ENCODE data around the gene PSMA5. TPM values are rescaled to one million over a fixed set of nuclear protein-coding genes. Genes with fewer than 3 reads are reported as not detected.
"Not testable (repeated sequence)": the region's sequence is repeated elsewhere in the genome, so short reads cannot be mapped to it uniquely, and the experiment has no call there.

PSMA5 gene
- total RNA-seq = 10 to 100 TPM; 23.7 to 36.7 (median 28.8) TPM

DNA sequence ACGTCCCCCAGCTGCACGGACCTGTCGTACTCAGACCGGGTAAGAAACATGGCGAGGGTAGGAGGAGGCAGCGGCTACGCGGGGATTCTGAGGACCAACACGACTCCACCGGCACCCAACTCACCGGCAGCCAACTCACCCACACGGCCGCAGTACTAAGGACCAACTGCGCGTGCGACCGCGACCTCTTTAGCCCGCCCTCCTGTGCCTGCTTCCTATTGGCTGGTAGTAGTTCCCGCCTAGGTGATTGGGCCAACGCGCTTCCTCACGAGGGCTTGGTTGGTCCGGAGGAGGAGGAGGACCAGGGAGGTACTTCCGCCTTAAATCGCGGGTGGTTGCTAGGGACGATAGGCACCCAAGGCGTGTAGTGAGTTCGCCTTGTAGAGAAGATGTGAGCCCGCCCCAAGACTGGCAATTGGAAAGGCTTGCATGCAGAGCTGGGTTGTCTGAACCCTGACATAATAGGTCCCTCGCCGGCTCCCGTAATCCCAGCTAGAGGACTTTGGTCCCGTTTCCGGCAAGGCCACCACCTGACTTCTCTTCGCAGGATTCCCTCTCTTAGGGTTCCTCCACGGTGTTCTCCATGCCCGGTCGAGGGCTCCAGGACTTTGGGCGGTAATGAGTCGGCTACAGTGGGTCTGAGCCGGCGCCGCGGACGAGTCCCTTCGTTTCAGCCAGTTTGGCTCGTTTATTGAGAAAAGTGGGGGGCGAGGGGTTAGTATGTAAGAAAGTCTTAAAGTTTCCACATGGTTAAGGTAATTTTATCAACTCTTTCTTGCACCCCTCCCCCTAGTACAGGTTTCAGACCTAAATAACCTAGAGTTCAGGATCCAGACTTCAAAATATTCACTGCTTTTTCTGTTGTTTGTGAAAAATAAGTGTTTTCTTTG is at the start of gene PSMA5:
Gene PSMA5 (minus strand): TSS at position 168 of the 890 bp plus-strand sequence. CDS start 118 bp downstream, at position 50.
- H3K27me3 ChIP-seq = no peaks in the 10 kb centered on the region
- H3K4me1 ChIP-seq = peaks cover 4 to 12% of the 10 kb centered on the region in 2 donors
- peak within 1 kb of the TSS; percentile 87 to 92 for H3K27ac ChIP-seq
- H3K9me3 ChIP-seq = no peaks in the 10 kb centered on the region
- peak; percentile 19 for TF ChIP-seq POLR2A (IDR thresholded peaks at IDR 0.05)
- TF ChIP-seq CTCF (IDR thresholded peaks at IDR 0.05) = no peak
- TF ChIP-seq POLR2AphosphoS5 (IDR thresholded peaks at IDR 0.05) = peak; percentile 36 to 67 (median 50)
- H3K36me3 ChIP-seq = no peaks in the 10 kb centered on the region
- DNase-seq (ENCODE audit: low spot score in 2 of 2) = peak; percentile 97 to 98
- H3K4me3 ChIP-seq = peak within 1 kb of the TSS; percentile 79 to 92 (median 88)
- intact Hi-C loops (cut with DNase I; ENCODE audit: low total_unique reads) = no loop called here

GRCh38 chr1:109475261-109475660 is 49.0 kb upstream of the PSMA5 start:
- intact Hi-C loops (cut with DNase I; ENCODE audit: low total_unique reads) = no loop called here
- Histone ChIP-seq H3K4me3 (no peak overlapping the region), H3K27me3 (peaks cover 0 to 9% of the 10 kb centered on the region in 2 donors), H3K36me3 (no peaks in the 10 kb centered on the region), H3K27ac (no peak overlapping the region), H3K9me3 (no peaks in the 10 kb centered on the region), H3K4me1 (no peaks in the 10 kb centered on the region)
- TF ChIP-seq CTCF (IDR thresholded peaks at IDR 0.05) = no peak
- no peak for DNase-seq (ENCODE audit: low spot score in 2 of 2)

GRCh38 chr1:109474697-109475096 is 48.4 kb upstream of the PSMA5 start:
- Histone ChIP-seq H3K27ac (no peak overlapping the region), H3K4me3 (no peak overlapping the region), H3K9me3 (no peaks in the 10 kb centered on the region), H3K36me3 (no peaks in the 10 kb centered on the region), H3K27me3 (peaks cover 0 to 11% of the 10 kb centered on the region in 2 donors), H3K4me1 (no peaks in the 10 kb centered on the region)
- intact Hi-C loops (cut with DNase I; ENCODE audit: low total_unique reads) = no loop called here
- DNase-seq (ENCODE audit: low spot score in 2 of 2) = no peak
- TF ChIP-seq CTCF (IDR thresholded peaks at IDR 0.05) (no peak), POLR2A (IDR thresholded peaks at IDR 0.05) (no peak), POLR2AphosphoS5 (IDR thresholded peaks at IDR 0.05) (no peak)

- intact Hi-C loops (cut with DNase I; ENCODE audit: low total_unique reads); H3K9me3 ChIP-seq; H3K36me3 ChIP-seq; H3K27ac ChIP-seq; DNase-seq (ENCODE audit: low spot score in 2 of 2); H3K4me1 ChIP-seq; H3K4me3 ChIP-seq: not testable (repeated sequence)
- H3K27me3 ChIP-seq = peaks cover 0 to 11% of the 10 kb centered on the region in 2 donors
These were observed 47.2 kb upstream of the PSMA5 start for GRCh38 chr1:109473284-109474057.

GRCh38 chr1:109472779-109473178 is 46.5 kb upstream of the PSMA5 start:
- no peaks in the 10 kb centered on the region for H3K9me3 ChIP-seq
- H3K4me1 ChIP-seq = no peaks in the 10 kb centered on the region
- H3K4me3 ChIP-seq = no peak overlapping the region
- DNase-seq (ENCODE audit: low spot score in 2 of 2) = no peak
- H3K36me3 ChIP-seq = no peaks in the 10 kb centered on the region
- intact Hi-C loops (cut with DNase I; ENCODE audit: low total_unique reads) = no loop called here
- H3K27ac ChIP-seq = no peak overlapping the region
- peaks cover 0 to 13% of the 10 kb centered on the region in 2 donors for H3K27me3 ChIP-seq
- TF ChIP-seq CTCF (IDR thresholded peaks at IDR 0.05) = no peak
- no peak for TF ChIP-seq POLR2AphosphoS5 (IDR thresholded peaks at IDR 0.05)
- no peak for TF ChIP-seq POLR2A (IDR thresholded peaks at IDR 0.05)

All from breast epithelium (tissue), 4 donors.